ENCODE results near the gene ARID1B. TPM values are rescaled to one million over a fixed set of nuclear protein-coding genes. Genes with fewer than 3 reads are reported as not detected.

ARID1B gene
- total and polyA plus RNA-seq, 9 of the 15 experiments (the other 6 are each of a cell fraction or from before 2014, with no cell fraction given), result 12.5 to 50.5 (median 25.8) TPM

GRCh38 chr6:156853733-156854132 is 76.6 kb downstream of the ARID1B start:
- Histone ChIP-seq H3K9me1 (ENCODE audit: control insufficient read depth, insufficient read depth, low read length) (no peaks in the 10 kb centered on the region), H3K9me3 (replicated peaks; ENCODE audit: control insufficient read depth, insufficient read depth, low read depth, low read length) (no peaks in the 10 kb centered on the region), H3K4me1 (replicated peaks in 1 of 2; ENCODE audit: control insufficient read depth in 2 of 2, insufficient read depth in 2 of 2, low read length in 2 of 2) (peaks cover 12 to 51% of the 10 kb centered on the region in 2 experiments; a peak in 4 of 5 replicates), H2AFZ (ENCODE audit: low read depth, low read length) (no peak overlapping the region), H3K36me3 (ENCODE audit: control insufficient read depth, insufficient read depth, low read length) (no peaks in the 10 kb centered on the region; the same call in 2 of the 3 replicates), H3K79me2 (ENCODE audit: control insufficient read depth, insufficient read depth, low read length) (peaks cover 96% of the 10 kb centered on the region), H3K9ac (ENCODE audit: insufficient read depth in 1 of 2, low read depth in 2 of 2, low read length in 2 of 2) (peak overlapping the region; percentile 28 to 64; a peak in 2 of 4 replicates), H3K27me3 (ENCODE audit: control insufficient read depth in 2 of 2, insufficient read depth in 2 of 2, low read length in 2 of 2) (no peaks in the 10 kb centered on the region), H3K27ac (ENCODE audit: extremely low read depth, low read depth, low read length) (peak overlapping the region; percentile 72; the same call in 1 of the 3 replicates), H4K20me1 (replicated peaks; ENCODE audit: control insufficient read depth, insufficient read depth, low read length) (0 out of 2 replicates have a peak, but pooled peaks cover 5% of the 10 kb centered on the region), H3K4me3 (no peak overlapping the region), H3K4me2 (ENCODE audit: insufficient read depth, low read length) (no peak overlapping the region; the same call in 1 of the 2 replicates)
- 64% methylated on average over 5 of the region's 5 CpGs for WGBS (ENCODE audit: insufficient coverage, low coverage, missing lambda C conversion rate)
- intact Hi-C loops (cut with micrococcal nuclease) (loop anchor here (5.0 kb wide), 1 partner anchor 71 kb away; no protein-coding TSS in a partner anchor), in situ Hi-C loops (cut with MboI) (no loop called here)
- no peak for TF ChIP-seq TRIM28 (IDR thresholded peaks at IDR 0.05)
- 0 out of 4 replicates have a peak, but pooled peaks of 1 of the 2 experiments have one; percentile 1 for TF ChIP-seq MAZ (CRISPR knock-in tag; conservative IDR thresholded peaks at IDR 0.05 in 1 of 2, IDR thresholded peaks at IDR 0.05 in 1 of 2)
- TF ChIP-seq RBM25 (IDR thresholded peaks at IDR 0.05; ENCODE audit: low read depth, low read length, severe bottlenecking), result peak; percentile 75
- TF ChIP-seq ARNT (IDR thresholded peaks at IDR 0.05), result no peak
- peak; percentile 99 for TF ChIP-seq ZNF121 (CRISPR knock-in tag; conservative IDR thresholded peaks at IDR 0.05)
- TF ChIP-seq HMGN3 (IDR thresholded peaks at IDR 0.05; ENCODE audit: borderline replicate concordance, extremely low read depth, insufficient read length, low read depth, low read length), result no peak
- peak; percentile 30; the same call in 1 of the 2 replicates for TF ChIP-seq BCOR (IDR thresholded peaks at IDR 0.05)
- ChIA-PET POLR2A (interaction anchor here (0.6 to 2.6 kb wide), 7 partner anchors 13 to 1594 kb away, joined by 3 to 8 read pairs (median 3); no protein-coding TSS in a partner anchor), CTCF (ENCODE audit: low intra/inter-chr PET ratio) (no interaction called here)
- DNase-seq (ENCODE audit: extremely low read depth in 1 of 4, low spot score in 3 of 4) (no peak), FAIRE-seq (no peak), ATAC-seq (no peak)
- BruUV-seq (replicated peaks), result no TSS peak
